Upper lobe of left lung (tissue), 4 donors: ENCODE results near the gene SPSB4.

ENCODE experiments used
- CTCF ChIP-seq, 6 experiments: fragments of 450-650 bp in 4 of 6; fragments of 200-600 bp in 2 of 6; sonication (generic) in 2 of 6; IDR thresholded peaks; one replicate each; pipeline ENCODE4 v1.5.1; 2016 to 2019; ENCODE audit warnings: antibody characterized with exemption in 6 of 6
- EP300 ChIP-seq, 4 donors: sonication (generic); formaldehyde crosslinking; IDR thresholded peaks; one replicate each; pipeline ENCODE4 v1.5.1; 2017; ENCODE audit warnings: antibody characterized with exemption in 4 of 4, control low read depth in 2 of 4
- POLR2A ChIP-seq, 4 donors: fragments of 450-650 bp; IDR thresholded peaks; one replicate each; pipeline ENCODE4 v1.5.1; 2016 to 2017; ENCODE audit warnings: antibody characterized with exemption in 4 of 4, mild to moderate bottlenecking in 2 of 4

- TF ChIP-seq POLR2A (IDR thresholded peaks at IDR 0.05) (no peak), CTCF (IDR thresholded peaks at IDR 0.05) (no peak), EP300 (IDR thresholded peaks at IDR 0.05) (no peak)
Measured at GRCh38 chr3:141006344-141006743, 44.8 kb upstream of the SPSB4 start.
